Liver (tissue), 9 donors: ENCODE data around the gene EEFSEC. TPM values are rescaled to one million over a fixed set of nuclear protein-coding genes. Genes with fewer than 3 reads are reported as not detected.

ENCODE experiments used
- DNase-seq: peaks from one replicate; pipeline ENCODE4 v3.0.0-alpha.2; 2017; ENCODE audit warnings: low spot score
- H3K27ac ChIP-seq, 2 donors: one replicate each; pipeline ENCODE4 v1.7.0; 2013; ENCODE audit warnings: inconsistent platforms in 2 of 2, low read length in 2 of 2, control low read depth in 1 of 2, low read depth in 1 of 2, mild to moderate bottlenecking in 1 of 2
- H3K27me3 ChIP-seq, 4 donors: one replicate each; pipeline versions ENCODE4 v1.6.1 to v1.7.0; 2013; ENCODE audit warnings: low read length in 3 of 4, inconsistent platforms in 1 of 4, mild to moderate bottlenecking in 1 of 4, moderate library complexity in 1 of 4; ENCODE audit not compliant: control insufficient read depth in 4 of 4, insufficient read depth in 4 of 4
- H3K36me3 ChIP-seq, 4 donors: one replicate each; pipeline versions ENCODE4 v1.6.1 to v1.7.0; 2013; ENCODE audit warnings: low read length in 3 of 4, mild to moderate bottlenecking in 3 of 4, low read depth in 1 of 4, moderate library complexity in 1 of 4; ENCODE audit not compliant: control insufficient read depth in 4 of 4, insufficient read depth in 3 of 4
- H3K4me1 ChIP-seq, 4 donors: one replicate each; pipeline versions ENCODE4 v1.6.1 to v1.7.0; 2013; ENCODE audit warnings: low read length in 3 of 4, mild to moderate bottlenecking in 3 of 4, moderate library complexity in 1 of 4; ENCODE audit not compliant: control insufficient read depth in 4 of 4, insufficient read depth in 4 of 4
- H3K4me3 ChIP-seq, 3 donors: one replicate each; pipeline versions ENCODE4 v1.6.1 to v1.7.0; 2013; ENCODE audit warnings: low read length in 3 of 3, control low read depth in 1 of 3, low read depth in 1 of 3, mild to moderate bottlenecking in 1 of 3
- H3K9ac ChIP-seq, 2 donors: one replicate each; pipeline ENCODE4 v1.7.0; 2013; ENCODE audit warnings: low read length in 2 of 2, mild to moderate bottlenecking in 2 of 2, moderate library complexity in 2 of 2, control low read depth in 1 of 2, low read depth in 1 of 2
- H3K9me3 ChIP-seq, 4 donors: one replicate each; pipeline versions ENCODE4 v1.6.1 to v1.7.0; 2013; ENCODE audit warnings: low read length in 3 of 4; ENCODE audit not compliant: control insufficient read depth in 4 of 4
- EGR1 ChIP-seq, 2 donors: IDR thresholded peaks; 2 replicates each; pipeline ENCODE4 v1.6.1; 2016 to 2018; ENCODE audit warnings: antibody characterized with exemption in 2 of 2, low read depth in 2 of 2
- FOXA1 ChIP-seq: IDR thresholded peaks from 2 replicates; pipeline ENCODE4 v1.6.1; 2016; ENCODE audit warnings: antibody characterized with exemption
- FOXA2 ChIP-seq: IDR thresholded peaks from 2 replicates; pipeline ENCODE4 v1.6.1; 2016; ENCODE audit warnings: antibody characterized with exemption
- GABPA ChIP-seq, 2 donors: IDR thresholded peaks in 1 of 2; conservative IDR thresholded peaks in 1 of 2; 2 replicates each; pipeline ENCODE4 v1.6.1; 2016; ENCODE audit warnings: antibody characterized with exemption in 2 of 2, mild to moderate bottlenecking in 1 of 2, moderate library complexity in 1 of 2
- HNF4A ChIP-seq, 2 donors: conservative IDR thresholded peaks; 2 replicates each; pipeline ENCODE4 v1.6.1; 2016; ENCODE audit warnings: antibody characterized with exemption in 2 of 2, mild to moderate bottlenecking in 2 of 2
- HNF4G ChIP-seq: IDR thresholded peaks from 2 replicates; pipeline ENCODE4 v1.6.1; 2016; ENCODE audit warnings: antibody characterized with exemption
- JUND ChIP-seq, 2 donors: IDR thresholded peaks; 2 replicates each; pipeline ENCODE4 v1.6.1; 2016; ENCODE audit warnings: antibody characterized with exemption in 2 of 2
- NR2F2 ChIP-seq: IDR thresholded peaks from 2 replicates; pipeline ENCODE4 v1.6.1; 2016; ENCODE audit warnings: antibody characterized with exemption
- RAD21 ChIP-seq, 2 donors: IDR thresholded peaks; 2 replicates each; pipeline ENCODE4 v1.6.1; 2016; ENCODE audit warnings: antibody characterized with exemption in 2 of 2, mild to moderate bottlenecking in 2 of 2
- REST ChIP-seq: IDR thresholded peaks from 2 replicates; pipeline ENCODE4 v1.6.1; 2016; ENCODE audit warnings: antibody characterized with exemption, mild to moderate bottlenecking
- RXRA ChIP-seq, 2 donors: IDR thresholded peaks; 2 replicates each; pipeline ENCODE4 v1.6.1; 2017 to 2018; ENCODE audit warnings: antibody characterized with exemption in 2 of 2, mild to moderate bottlenecking in 1 of 2
- TAF1 ChIP-seq: conservative IDR thresholded peaks from 2 replicates; pipeline ENCODE4 v1.6.1; 2016; ENCODE audit warnings: antibody characterized with exemption, mild to moderate bottlenecking
- ZBTB33 ChIP-seq: IDR thresholded peaks from 2 replicates; pipeline ENCODE4 v1.6.1; 2016; ENCODE audit warnings: antibody characterized with exemption
- WGBS: extraction: QIAGEN DNeasy Blood & Tissue Kit; methylation state at CpG from one replicate; pipeline ENCODE4 v1.1.7; 2013; 5-methylcytosine and 5-hydroxymethylcytosine counted together
- polyA plus RNA-seq, 2 donors: library from polyadenylated mRNA; stranded (reverse) in 1 of 2; unstranded in 1 of 2; fragments of 200-250 nt in 1 of 2; fragments of >200 nt in 1 of 2; fragmentation: Nextera tagmentation in 1 of 2; extraction: Ambion mirVana in 1 of 2; gene quantifications; one replicate each; pipeline versions ENCODE4 v1.2.1 to v1.2.3, GENCODE V29; 2013 to 2015
- total RNA-seq, 2 donors: library from RNA; depleted of rRNA; stranded (reverse); fragments of >200 nt; gene quantifications; one replicate each; pipeline ENCODE4 v1.2.3, GENCODE V29; 2014
- TF ChIP-seq, protein P1 (sequence below): IDR thresholded peaks from 2 replicates; pipeline ENCODE4 v1.6.1; 2016; ENCODE audit warnings: antibody characterized with exemption
- donor health status: healthy.
- donor health status: healthy.
- donor health status: healthy.
- donor health status: healthy.
- donor health status: healthy.

Gene EEFSEC
- total and polyA plus RNA-seq, 4 donors: 8.4 to 13.1 (median 10.7) TPM

DNA sequence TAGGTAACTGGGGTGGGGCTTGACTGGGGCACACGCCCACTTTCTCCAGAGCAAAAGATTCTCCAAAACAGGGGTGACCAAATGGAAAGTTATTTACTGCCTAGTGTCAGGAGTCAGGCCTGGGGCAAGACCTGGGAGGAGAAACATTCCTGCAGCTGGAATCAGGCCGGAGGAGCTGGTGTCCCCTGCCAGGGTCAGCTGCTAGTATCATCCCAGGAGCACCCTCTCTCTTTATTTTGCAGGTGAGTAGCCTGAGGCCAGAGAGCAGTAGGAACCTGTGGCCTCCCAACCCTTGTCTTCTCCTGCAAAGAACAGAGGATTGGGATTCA is 280.5 kb downstream of the EEFSEC start (continued):
- TF ChIP-seq FOXA2 (no peak), JUND (IDR thresholded peaks at IDR 0.05) (no peak)

DNA sequence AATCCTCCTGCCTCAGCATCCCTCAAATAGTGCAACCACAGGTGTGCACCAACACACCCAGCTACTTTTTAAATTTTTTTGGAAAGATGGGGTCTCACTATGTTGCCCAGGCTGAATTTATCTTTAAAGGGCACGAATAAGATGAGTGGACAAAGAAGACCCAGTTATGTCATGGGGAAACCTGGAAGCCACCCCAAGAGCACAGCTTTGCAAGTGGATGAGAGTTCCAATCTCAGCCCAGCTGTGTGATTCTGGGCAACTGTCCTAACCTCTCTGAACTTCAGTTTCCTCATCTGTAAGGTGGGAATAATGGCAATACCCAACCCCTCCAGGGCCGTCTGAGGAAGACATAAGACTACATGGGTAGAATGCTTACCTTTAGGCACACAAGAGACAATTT is 281.2 kb downstream of the EEFSEC start:
- H3K36me3 ChIP-seq: no peaks in the 10 kb centered on the region
- 91% methylated on average over 2 of the region's 2 CpGs for WGBS

More for the DNA sequence above, 281.2 kb downstream of the EEFSEC start:
- Histone ChIP-seq H3K9me3 (no peaks in the 10 kb centered on the region), H3K4me3 (no peak overlapping the region), H3K4me1 (peaks cover 0 to 13% (median 2%) of the 10 kb centered on the region in 4 donors), H3K27me3 (peaks cover 0 to 11% (median 3%) of the 10 kb centered on the region in 4 donors), H3K9ac (no peak overlapping the region), H3K27ac (no peak overlapping the region)
- TF ChIP-seq RAD21 (IDR thresholded peaks at IDR 0.05) (no peak), EGR1 (IDR thresholded peaks at IDR 0.05; ENCODE audit: low read depth in 2 of 2) (no peak), TAF1 (no peak), RXRA (IDR thresholded peaks at IDR 0.05) (no peak), FOXA1 (no peak), HNF4A (conservative IDR thresholded peaks at IDR 0.05) (no peak), GABPA (IDR thresholded peaks at IDR 0.05 in 1 of 2, conservative IDR thresholded peaks at IDR 0.05 in 1 of 2) (no peak), JUND (IDR thresholded peaks at IDR 0.05) (no peak), NR2F2 (no peak), REST (no peak), FOXA2 (no peak), HNF4G (no peak), ZBTB33 (no peak)
- TF ChIP-seq, protein P1, sequence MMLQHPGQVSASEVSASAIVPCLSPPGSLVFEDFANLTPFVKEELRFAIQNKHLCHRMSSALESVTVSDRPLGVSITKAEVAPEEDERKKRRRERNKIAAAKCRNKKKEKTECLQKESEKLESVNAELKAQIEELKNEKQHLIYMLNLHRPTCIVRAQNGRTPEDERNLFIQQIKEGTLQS: no peak
- DNase-seq: no peak
